CD4-positive, alpha-beta T cell (primary cell): ENCODE results near the gene FRMD8. TPM values are rescaled to one million over a fixed set of nuclear protein-coding genes. Genes with fewer than 3 reads are reported as not detected.

Experiments
- ATAC-seq: fragments of 200-7000 bp; cut with Tn5 transposase; one replicate; pipeline ENCODE4 v1.10.0; 2022; ENCODE audit warnings: mild to moderate bottlenecking; ENCODE audit not compliant: poor library complexity
- CTCF ChIA-PET: fragments of 350-600 bp; sonication (Branson Sonifier 250); formaldehyde crosslinking; loops from one replicate; lab custom pipeline; 2021; ENCODE audit warnings: antibody characterized with exemption, inconsistent platforms; lab: Charles Lee
- POLR2A ChIA-PET: fragments of 350-600 bp; sonication (Branson Sonifier 250); formaldehyde crosslinking; loops from one replicate; lab custom pipeline; 2021; ENCODE audit warnings: antibody characterized with exemption, inconsistent platforms; lab: Charles Lee
- DNase-seq, 14 experiments: peaks; one replicate each; pipeline ENCODE4 v3.0.0-alpha.2; 2013 to 2020; ENCODE audit warnings: mixed read lengths in 2 of 14
- H3K27ac ChIP-seq, 2 donors: one replicate each; pipeline versions ENCODE4 v1.5.1 to v1.7.0; 2013; ENCODE audit warnings: low read length in 2 of 2, low read depth in 1 of 2, mild to moderate bottlenecking in 1 of 2
- H3K27me3 ChIP-seq, 2 experiments: 1 replicate in 1 of 2; 2 replicates in 1 of 2; pipeline versions ENCODE4 v1.6.1 to v1.7.0; 2013; ENCODE audit warnings: low read length in 2 of 2, control low read depth in 1 of 2, mild to moderate bottlenecking in 1 of 2, moderate library complexity in 1 of 2; ENCODE audit not compliant: insufficient read depth in 2 of 2, control insufficient read depth in 1 of 2
- H3K36me3 ChIP-seq: one replicate; pipeline ENCODE4 v1.6.1; 2013; ENCODE audit warnings: low read length, control low read depth; ENCODE audit not compliant: insufficient read depth
- H3K4me1 ChIP-seq: one replicate; pipeline ENCODE4 v1.6.1; 2013; ENCODE audit warnings: low read length, control low read depth; ENCODE audit not compliant: insufficient read depth
- H3K4me3 ChIP-seq: one replicate; pipeline ENCODE4 v1.5.1; 2013; ENCODE audit warnings: mild to moderate bottlenecking, low read length, moderate library complexity
- H3K9me3 ChIP-seq, 2 experiments: 1 replicate in 1 of 2; 2 replicates in 1 of 2; pipeline versions ENCODE4 v1.6.1 to v1.7.0; 2013; ENCODE audit warnings: low read length in 2 of 2, mild to moderate bottlenecking in 2 of 2, control low read depth in 1 of 2, moderate library complexity in 1 of 2; ENCODE audit not compliant: control insufficient read depth in 1 of 2, insufficient read depth in 1 of 2
- H3K27ac Mint-ChIP-seq: one replicate; pipeline ENCODE4 v1.8.0; 2020; ENCODE audit warnings: mixed read lengths
- H3K27me3 Mint-ChIP-seq: one replicate; pipeline ENCODE4 v1.8.0; 2021; ENCODE audit warnings: mixed read lengths
- H3K36me3 Mint-ChIP-seq: one replicate; pipeline ENCODE4 v1.8.0; 2021; ENCODE audit warnings: low read depth, mixed read lengths
- H3K4me1 Mint-ChIP-seq: one replicate; pipeline ENCODE4 v1.8.0; 2021; ENCODE audit warnings: low read depth, mixed read lengths
- H3K4me3 Mint-ChIP-seq: one replicate; pipeline ENCODE4 v1.8.0; 2020; ENCODE audit warnings: mild to moderate bottlenecking, mixed read lengths
- H3K9me3 Mint-ChIP-seq: one replicate; pipeline ENCODE4 v1.8.0; 2020; ENCODE audit warnings: mixed read lengths
- intact Hi-C, 2 experiments: fragments of 100-400 bp; cut with DNase I in 1 of 2; cut with micrococcal nuclease in 1 of 2; formaldehyde crosslinking; loops; one replicate each; pipeline versions ENCODE4 v1.15.1 to v1.9.0; 2023 to 2025; cut with DNase I, micrococcal nuclease
- total RNA-seq, 174 experiments: library from RNA in 2 of 174; stranded (reverse) in 2 of 174; gene quantifications; one replicate each; pipeline ENCODE4 v1.2.3 and lab custom pipeline; 2021 to 2026
- TF ChIP-seq, protein P1 (sequence below): fragments of 200-600 bp; IDR thresholded peaks from one replicate; pipeline ENCODE4 v1.8.0; 2022; ENCODE audit warnings: antibody characterized with exemption, mild to moderate bottlenecking

FRMD8 gene
- total RNA-seq, 2 experiments from 2014 or later: 19.4 to 25.3 TPM

DNA sequence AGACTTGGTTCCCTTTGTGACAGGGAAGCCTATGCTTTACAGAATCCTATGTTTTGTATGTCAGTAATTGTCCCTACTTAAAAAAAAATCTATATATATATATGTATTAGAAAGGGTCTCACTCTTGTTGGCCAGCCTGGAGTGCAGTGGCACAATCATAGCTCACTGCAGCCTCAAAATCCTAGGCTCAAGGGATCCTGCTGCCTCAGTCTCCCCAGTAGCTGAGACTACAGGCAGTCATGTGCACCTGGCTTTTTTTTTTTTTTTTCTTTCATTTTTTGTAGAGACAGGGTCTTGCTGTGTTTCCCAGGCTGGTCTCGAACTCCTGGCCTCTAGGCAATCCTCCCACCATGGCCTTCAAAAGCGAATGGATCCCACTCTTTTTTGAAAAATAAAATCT is 34.1 kb downstream of the FRMD8 start:
- Histone ChIP-seq H3K9me3 (no peaks in the 10 kb centered on the region), H3K4me3 (peak overlapping the region; percentile 86), H3K4me1 (peaks cover 71% of the 10 kb centered on the region), H3K27ac (peak overlapping the region; percentile 99), H3K27me3 (no peaks in the 10 kb centered on the region), H3K36me3 (peaks cover 5% of the 10 kb centered on the region)
- no peak for ATAC-seq
- peaks cover 43% of the 10 kb centered on the region for H3K36me3 Mint-ChIP-seq
- H3K27me3 Mint-ChIP-seq: no peaks in the 10 kb centered on the region
- peak in 1 of 14 experiments; percentile 31 for DNase-seq
- intact Hi-C loops: no loop called here
- ChIA-PET CTCF (interaction anchor here (1.4 to 7.2 kb wide), 6 partner anchors 12 to 88 kb away, joined by 5 to 82 read pairs (median 7); no protein-coding TSS in a partner anchor), POLR2A (interaction anchor here (0.8 to 20.7 kb wide), 17 partner anchors 7 to 243 kb away, joined by 3 to 3042 read pairs (median 5); partner anchors contain the start of genes FAM89B, FRMD8, MALAT1 and PCNX3)
- TF ChIP-seq, protein P1, sequence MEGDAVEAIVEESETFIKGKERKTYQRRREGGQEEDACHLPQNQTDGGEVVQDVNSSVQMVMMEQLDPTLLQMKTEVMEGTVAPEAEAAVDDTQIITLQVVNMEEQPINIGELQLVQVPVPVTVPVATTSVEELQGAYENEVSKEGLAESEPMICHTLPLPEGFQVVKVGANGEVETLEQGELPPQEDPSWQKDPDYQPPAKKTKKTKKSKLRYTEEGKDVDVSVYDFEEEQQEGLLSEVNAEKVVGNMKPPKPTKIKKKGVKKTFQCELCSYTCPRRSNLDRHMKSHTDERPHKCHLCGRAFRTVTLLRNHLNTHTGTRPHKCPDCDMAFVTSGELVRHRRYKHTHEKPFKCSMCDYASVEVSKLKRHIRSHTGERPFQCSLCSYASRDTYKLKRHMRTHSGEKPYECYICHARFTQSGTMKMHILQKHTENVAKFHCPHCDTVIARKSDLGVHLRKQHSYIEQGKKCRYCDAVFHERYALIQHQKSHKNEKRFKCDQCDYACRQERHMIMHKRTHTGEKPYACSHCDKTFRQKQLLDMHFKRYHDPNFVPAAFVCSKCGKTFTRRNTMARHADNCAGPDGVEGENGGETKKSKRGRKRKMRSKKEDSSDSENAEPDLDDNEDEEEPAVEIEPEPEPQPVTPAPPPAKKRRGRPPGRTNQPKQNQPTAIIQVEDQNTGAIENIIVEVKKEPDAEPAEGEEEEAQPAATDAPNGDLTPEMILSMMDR: no peak
- peak overlapping the region; percentile 96 for H3K27ac Mint-ChIP-seq
- H3K4me1 Mint-ChIP-seq: peaks cover 67% of the 10 kb centered on the region
- peak overlapping the region; percentile 92 for H3K4me3 Mint-ChIP-seq
- H3K9me3 Mint-ChIP-seq: no peaks in the 10 kb centered on the region

DNA sequence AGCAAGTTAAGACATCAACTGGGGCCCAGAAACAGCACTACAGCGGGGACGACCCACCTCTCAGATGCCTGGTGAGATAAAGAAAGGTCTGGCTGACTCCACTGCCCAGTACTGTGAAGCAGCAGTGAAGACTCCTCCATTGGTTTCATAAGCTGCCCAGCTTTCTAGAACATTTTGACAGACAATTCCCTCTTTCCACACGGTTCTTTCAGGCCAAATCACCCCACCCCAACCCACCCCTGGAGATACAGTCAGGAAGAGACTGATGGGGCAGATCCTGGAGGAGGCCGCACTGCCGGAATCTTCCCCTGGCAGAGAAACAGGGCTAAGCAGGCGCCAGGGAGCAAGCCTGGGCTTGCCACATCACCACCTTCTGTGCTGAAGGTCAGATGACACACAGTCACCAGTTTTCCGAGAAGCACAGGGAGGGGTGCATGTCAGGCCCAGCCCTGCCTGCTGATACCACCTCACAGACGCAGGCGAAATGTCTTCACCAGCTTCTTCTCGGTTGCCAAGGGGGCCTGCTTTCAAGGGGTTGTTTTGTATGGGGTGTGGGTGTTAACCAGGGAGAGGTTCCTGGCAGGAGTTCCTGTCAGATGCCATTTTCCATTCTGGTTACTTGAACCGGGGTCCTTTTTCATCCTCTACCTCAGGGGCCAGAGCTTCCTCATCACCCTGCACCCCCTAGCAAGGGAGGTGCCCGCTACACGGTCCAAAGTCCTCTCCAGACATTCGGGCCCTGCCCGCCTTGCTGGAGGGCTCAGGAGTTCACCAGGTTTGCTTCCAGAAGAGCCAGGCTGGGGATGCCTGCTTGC is 34.7 kb downstream of the FRMD8 start:
- Histone ChIP-seq H3K36me3 (peaks cover 5% of the 10 kb centered on the region), H3K27ac (peak overlapping the region; percentile 99), H3K27me3 (no peaks in the 10 kb centered on the region), H3K4me3 (peak overlapping the region; percentile 86), H3K4me1 (peaks cover 65% of the 10 kb centered on the region), H3K9me3 (no peaks in the 10 kb centered on the region)
- H3K27ac Mint-ChIP-seq: peak overlapping the region; percentile 96
- no peaks in the 10 kb centered on the region for H3K9me3 Mint-ChIP-seq
- CTCF ChIA-PET: interaction anchor here (1.0 to 3.0 kb wide), 4 partner anchors 11 to 76 kb away, joined by 5 to 14 read pairs (median 7); no protein-coding TSS in a partner anchor
- intact Hi-C loops: no loop called here
- POLR2A ChIA-PET: interaction anchor here (0.7 to 20.7 kb wide), 21 partner anchors 6 to 643 kb away, joined by 3 to 3042 read pairs (median 8); partner anchors contain the start of genes CCDC85B, FAM89B, FRMD8 and MALAT1
- DNase-seq (peak; percentile 71 to 95 (median 86)), ATAC-seq (peak; percentile 42)
- peaks cover 64% of the 10 kb centered on the region for H3K4me1 Mint-ChIP-seq
- H3K27me3 Mint-ChIP-seq: no peaks in the 10 kb centered on the region
- H3K4me3 Mint-ChIP-seq: peak overlapping the region; percentile 92
- TF ChIP-seq, protein P1: no peak
- peaks cover 47% of the 10 kb centered on the region for H3K36me3 Mint-ChIP-seq

DNA sequence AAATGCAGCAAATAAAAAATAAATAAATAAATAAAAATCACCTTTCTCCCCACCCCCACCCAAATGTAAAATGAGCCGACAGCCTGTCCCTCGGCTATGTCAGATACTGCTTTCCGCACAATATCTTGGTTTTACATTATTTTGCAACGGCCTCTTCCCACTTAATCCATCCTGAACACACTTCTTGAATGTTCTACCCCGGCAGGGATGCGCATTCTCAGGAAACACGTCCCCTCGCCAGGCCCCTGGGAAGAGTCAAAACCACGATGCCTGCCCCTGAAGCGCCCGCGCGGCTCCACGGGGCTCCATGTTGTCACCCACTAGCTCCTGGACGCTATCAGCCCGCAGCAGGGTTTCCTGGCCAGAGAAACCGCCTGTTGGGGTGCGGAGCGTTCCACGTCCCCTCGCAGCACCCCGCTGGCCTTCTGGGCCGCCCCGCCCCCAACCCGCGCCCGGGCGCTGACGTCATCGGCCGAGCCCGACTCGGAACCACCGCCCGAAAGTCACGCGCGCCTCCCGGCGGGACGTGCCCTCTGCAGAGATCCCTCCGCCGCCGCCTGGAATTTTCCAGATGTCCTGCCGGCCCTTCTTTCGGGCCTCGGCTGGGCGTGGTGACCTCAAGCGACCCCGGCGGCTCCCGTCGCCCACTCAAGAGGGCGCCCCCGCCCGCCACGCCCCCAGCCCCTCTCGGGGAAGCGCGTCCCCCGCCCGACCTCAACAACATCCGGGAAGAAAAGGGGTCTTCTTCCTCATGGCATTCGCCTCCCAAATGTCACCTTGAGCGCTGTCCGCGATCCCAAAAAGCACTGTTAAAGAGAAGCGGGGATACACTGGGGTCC is 35.6 kb downstream of the FRMD8 start:
- H3K27ac Mint-ChIP-seq: peak overlapping the region; percentile 96
- peaks cover 64% of the 10 kb centered on the region for H3K4me1 Mint-ChIP-seq
- H3K9me3 ChIP-seq: no peaks in the 10 kb centered on the region
- no peaks in the 10 kb centered on the region for H3K9me3 Mint-ChIP-seq
- TF ChIP-seq, protein P1: no peak
- H3K4me3 Mint-ChIP-seq: peak overlapping the region; percentile 92
- no peaks in the 10 kb centered on the region for H3K27me3 Mint-ChIP-seq
- H3K36me3 ChIP-seq: peaks cover 13% of the 10 kb centered on the region
- ChIA-PET CTCF (interaction anchor here (1.0 to 3.0 kb wide), 5 partner anchors 11 to 77 kb away, joined by 4 to 14 read pairs (median 5); partner anchors contain the start of gene MALAT1), POLR2A (interaction anchor here (0.7 to 20.7 kb wide), 27 partner anchors 5 to 677 kb away, joined by 3 to 3042 read pairs (median 5); partner anchors contain the start of genes CCDC85B, FAM89B, FRMD8 and MALAT1)
- peak overlapping the region; percentile 99 for H3K27ac ChIP-seq
- no peaks in the 10 kb centered on the region for H3K27me3 ChIP-seq
- intact Hi-C loops: loop anchor here in 1 of 2 experiments (1.0 kb wide), 1 partner anchor 76 kb away; no protein-coding TSS in a partner anchor
- peaks cover 55% of the 10 kb centered on the region for H3K36me3 Mint-ChIP-seq
- ATAC-seq (no peak), DNase-seq (peak; percentile 79 to 93 (median 89))
- peaks cover 61% of the 10 kb centered on the region for H3K4me1 ChIP-seq
- H3K4me3 ChIP-seq: peak overlapping the region; percentile 86
